GM12878 (cell line): ENCODE data around the gene TTLL11. TPM values are rescaled to one million over a fixed set of nuclear protein-coding genes. Genes with fewer than 3 reads are reported as not detected.

Experiments used
- ATAC-seq: fragments of 200-7000 bp; cut with Tn5 transposase; 3 replicates; pipeline ENCODE4 v1.9.1; 2020; ENCODE audit warnings: mild to moderate bottlenecking, moderate library complexity
- BruUV-seq: library from RNA; stranded (reverse); fragments of 400-500 nt; replicated peaks from 2 replicates; lab custom pipeline; 2021; lab: Mats Ljungman, UMichigan
- CTCF ChIA-PET: fragments of 300-600 bp; sonication (Branson Sonifier 250); formaldehyde crosslinking; extraction: SDS; loops from one replicate; lab custom pipeline; 2021; ENCODE audit warnings: inconsistent platforms; lab: Yijun Ruan, JAX
- POLR2A ChIA-PET: fragments of 350-600 bp; formaldehyde crosslinking; extraction: SDS; loops from one replicate; lab custom pipeline; 2021; ENCODE audit warnings: inconsistent platforms; lab: Charles Lee
- RAD21 ChIA-PET: fragments of 300-600 bp; sonication (Branson Sonifier 250); formaldehyde crosslinking; loops from one replicate; lab custom pipeline; 2023; ENCODE audit warnings: antibody characterized with exemption; ENCODE audit not compliant: unreplicated experiment; lab: Charles Lee
- SMC1A ChIA-PET: fragments of 300-600 bp; sonication (Branson Sonifier 250); formaldehyde crosslinking; loops from one replicate; lab custom pipeline; 2023; ENCODE audit not compliant: unreplicated experiment, uncharacterized antibody; lab: Charles Lee
- DNase-seq: peaks from one replicate; pipeline ENCODE4 v3.0.0-alpha.2; 2011; ENCODE audit warnings: low read depth, low spot score
- FAIRE-seq: peaks from 3 replicates; lab custom pipeline; 2011; peaks lifted over from hg19 to GRCh38; lab: Jason Lieb, UNC
- H2AFZ ChIP-seq: 2 replicates; pipeline ENCODE4 v1.6.0; 2011; ENCODE audit warnings: low read depth, low read length, control low read depth; ENCODE audit not compliant: control insufficient read depth
- H3K27ac ChIP-seq: 2 replicates; pipeline ENCODE4 v1.5.1; 2011; ENCODE audit warnings: control low read depth; ENCODE audit not compliant: control insufficient read depth, insufficient read depth
- H3K27me3 ChIP-seq, 2 experiments: replicated peaks in 1 of 2; 2 replicates each; pipeline versions ENCODE4 v1.6.0 to v1.6.1; 2011; ENCODE audit warnings: low read length in 1 of 2; ENCODE audit not compliant: control insufficient read depth in 2 of 2, insufficient read depth in 2 of 2
- H3K36me3 ChIP-seq, 2 experiments: 2 replicates each; pipeline ENCODE4 v1.5.1; 2011; ENCODE audit warnings: low read length in 1 of 2; ENCODE audit not compliant: control insufficient read depth in 2 of 2, insufficient read depth in 2 of 2
- H3K4me1 ChIP-seq: 2 replicates; pipeline ENCODE4 v1.6.1; 2011; ENCODE audit warnings: mild to moderate bottlenecking, low read length, moderate library complexity, mixed read lengths; ENCODE audit not compliant: control insufficient read depth, insufficient read depth
- H3K4me2 ChIP-seq: 2 replicates; pipeline ENCODE4 v1.6.0; 2011; ENCODE audit warnings: control low read depth; ENCODE audit not compliant: control insufficient read depth, insufficient read depth
- H3K4me3 ChIP-seq: fragments of 200-600 bp; sonication (generic); 2 replicates; pipeline ENCODE4 v1.5.1; 2016
- H3K79me2 ChIP-seq: 2 replicates; pipeline ENCODE4 v1.6.0; 2011; ENCODE audit warnings: low read length; ENCODE audit not compliant: control insufficient read depth, insufficient read depth
- H3K9ac ChIP-seq: 2 replicates; pipeline ENCODE4 v1.8.0; 2011; ENCODE audit warnings: low read length, control low read depth, mixed read lengths; ENCODE audit not compliant: control insufficient read depth, insufficient read depth
- H3K9me3 ChIP-seq: replicated peaks from 3 replicates; pipeline ENCODE4 v1.5.1; 2011; ENCODE audit warnings: mild to moderate bottlenecking, low read length; ENCODE audit not compliant: control insufficient read depth, insufficient read depth
- H4K20me1 ChIP-seq: 2 replicates; pipeline ENCODE4 v1.6.0; 2011; ENCODE audit not compliant: control insufficient read depth, insufficient read depth
- CEBPZ ChIP-seq: fragments of 150-350 bp; IDR thresholded peaks from 2 replicates; pipeline ENCODE4 v1.6.1; 2016; ENCODE audit warnings: low read depth, low read length
- EZH2 ChIP-seq: IDR thresholded peaks from 2 replicates; pipeline ENCODE4 v1.6.1; 2012; ENCODE audit warnings: low read depth, mild to moderate bottlenecking, control low read depth, inconsistent platforms, low read length, borderline replicate concordance; ENCODE audit not compliant: control insufficient read depth
- FOXK2 ChIP-seq: fragments of 450-650 bp; IDR thresholded peaks from 2 replicates; pipeline ENCODE4 v1.6.1; 2017; ENCODE audit warnings: mild to moderate bottlenecking, moderate library complexity
- GATAD2B ChIP-seq: fragments of 450-650 bp; conservative IDR thresholded peaks from 2 replicates; pipeline ENCODE4 v1.6.1; 2017; ENCODE audit warnings: low read depth, mild to moderate bottlenecking, moderate library complexity
- IKZF2 ChIP-seq, 2 experiments: fragments of 450-650 bp; IDR thresholded peaks; 2 replicates each; pipeline ENCODE4 v1.6.1; 2017; ENCODE audit warnings: mild to moderate bottlenecking in 2 of 2, moderate library complexity in 2 of 2
- MEF2B ChIP-seq: fragments of 450-650 bp; IDR thresholded peaks from 2 replicates; pipeline ENCODE4 v1.6.1; 2018; ENCODE audit warnings: mild to moderate bottlenecking, moderate library complexity; ENCODE audit not compliant: partially characterized antibody, poor library complexity, severe bottlenecking
- MXI1 ChIP-seq: fragments of 150-350 bp; IDR thresholded peaks from 2 replicates; pipeline ENCODE4 v1.6.1; 2011; ENCODE audit warnings: low read depth, mild to moderate bottlenecking, inconsistent platforms, low read length, improper control_type of control experiment
- NFYB ChIP-seq: IDR thresholded peaks from 2 replicates; pipeline ENCODE4 v1.6.1; 2011; ENCODE audit warnings: low read depth, mild to moderate bottlenecking, low read length, improper control_type of control experiment, moderate library complexity; ENCODE audit not compliant: insufficient read depth
- RAD21 ChIP-seq: IDR thresholded peaks from 2 replicates; pipeline ENCODE4 v1.6.1; 2011; ENCODE audit warnings: mild to moderate bottlenecking, low read depth, low read length, moderate library complexity; ENCODE audit not compliant: insufficient read depth
- SIX5 ChIP-seq: IDR thresholded peaks from 2 replicates; pipeline ENCODE4 v1.6.1; 2011; ENCODE audit warnings: mild to moderate bottlenecking, low read depth, low read length, moderate library complexity; ENCODE audit not compliant: severe bottlenecking
- SMAD1 ChIP-seq: fragments of 450-650 bp; IDR thresholded peaks from 2 replicates; pipeline ENCODE4 v1.6.1; 2018; ENCODE audit warnings: mild to moderate bottlenecking, low read depth; ENCODE audit not compliant: partially characterized antibody
- SREBF2 ChIP-seq: IDR thresholded peaks from 2 replicates; pipeline ENCODE4 v1.6.1; 2012; ENCODE audit warnings: mild to moderate bottlenecking, low read length
- SUZ12 ChIP-seq: fragments of 200-600 bp; sonication (generic); IDR thresholded peaks from one replicate; pipeline ENCODE4 v1.6.1; 2018; ENCODE audit warnings: antibody characterized with exemption, mild to moderate bottlenecking; ENCODE audit not compliant: unreplicated experiment
- TCF12 ChIP-seq: IDR thresholded peaks from 2 replicates; pipeline ENCODE4 v1.6.1; 2011; ENCODE audit warnings: low read depth, mild to moderate bottlenecking, low read length
- TCF3 ChIP-seq: IDR thresholded peaks from 2 replicates; pipeline ENCODE4 v1.6.1; 2012; ENCODE audit warnings: low read depth, mild to moderate bottlenecking, low read length, borderline replicate concordance; ENCODE audit not compliant: insufficient read depth
- YBX1 ChIP-seq: fragments of 450-650 bp; IDR thresholded peaks from 2 replicates; pipeline ENCODE4 v1.6.1; 2016; ENCODE audit warnings: antibody characterized with exemption
- ZBED1 ChIP-seq: IDR thresholded peaks from 2 replicates; pipeline ENCODE4 v1.6.1; 2016; ENCODE audit warnings: borderline replicate concordance
- ZNF384 ChIP-seq: IDR thresholded peaks from 2 replicates; pipeline ENCODE4 v1.6.1; 2012; ENCODE audit warnings: low read depth, mild to moderate bottlenecking, low read length, improper control_type of control experiment, borderline replicate concordance
- WGBS: methylation state at CpG from one replicate; pipeline ENCODE4 v1.1.6; 2016; ENCODE audit warnings: low lambda C conversion rate; ENCODE audit not compliant: insufficient replicate concordance, insufficient coverage; ENCODE audit errors: missing lambda C conversion rate; 5-methylcytosine and 5-hydroxymethylcytosine counted together
- in situ Hi-C: fragments of 300-500 bp; cut with MboI; formaldehyde crosslinking; loops from 9 replicates; pipeline ENCODE4 v1.14.3; 2018; ENCODE audit warnings: mixed read lengths
- intact Hi-C: fragments of 100-400 bp; cut with micrococcal nuclease; formaldehyde crosslinking; loops from one replicate; pipeline ENCODE4 v1.14.2; 2022; ENCODE audit not compliant: unreplicated experiment
- polyA plus RNA-seq, 11 experiments: library from polyadenylated mRNA; depleted of rRNA in 4 of 11; unstranded in 6 of 11; stranded (reverse) in 5 of 11; fragments of >200 nt; fragmentation: Nextera tagmentation in 4 of 11; fragmentation: Illumina TruSeq in 1 of 11; extraction: Ambion mirVana in 4 of 11; extraction: Trizol in 1 of 11; gene quantifications; 1 replicate in 1 of 11; 2 replicates in 10 of 11; pipeline versions ENCODE4 v1.2.1 to v1.2.3, GENCODE V29; 2011 to 2016; ENCODE audit warnings: inconsistent platforms in 2 of 11, missing spikeins in 2 of 11, low read depth in 1 of 11
- total RNA-seq, 4 experiments: library from RNA; depleted of rRNA in 3 of 4; stranded (reverse); fragments of >200 nt in 3 of 4; fragmentation: Illumina TruSeq in 1 of 4; extraction: Trizol in 1 of 4; gene quantifications; 2 replicates each; pipeline versions ENCODE4 v1.2.1 to v1.2.3, GENCODE V29; 2013 to 2021
- TF ChIP-seq, protein P1 (sequence below): IDR thresholded peaks from 2 replicates; pipeline ENCODE4 v1.6.1; 2011; ENCODE audit warnings: mild to moderate bottlenecking, low read depth, low read length, moderate library complexity; ENCODE audit not compliant: insufficient replicate concordance

TTLL11 gene
- total and polyA plus RNA-seq, 10 of the 15 experiments (the other 5 are each of a cell fraction or from before 2014, with no cell fraction given), result 1.2 to 3.7 (median 2.9) TPM

- POLR2A ChIA-PET, result no interaction called here
- no peak for TF ChIP-seq MXI1
- no peak for TF ChIP-seq SREBF2
- TF ChIP-seq SIX5, result no peak
- TF ChIP-seq GATAD2B, result no peak
- no peak for TF ChIP-seq MEF2B
- TF ChIP-seq TCF3, result no peak
- TF ChIP-seq ZNF384, result no peak
- no peak for TF ChIP-seq TCF12
- no peak for TF ChIP-seq SMAD1
- no peak for TF ChIP-seq EZH2
- TF ChIP-seq YBX1, result no peak
- TF ChIP-seq RAD21, result no peak
- TF ChIP-seq NFYB, result no peak
- TF ChIP-seq FOXK2, result no peak
- TF ChIP-seq IKZF2 (IDR thresholded peaks at IDR 0.05), result no peak
- TF ChIP-seq SUZ12, result no peak
- TF ChIP-seq ZBED1, result no peak
- TF ChIP-seq, protein P1, sequence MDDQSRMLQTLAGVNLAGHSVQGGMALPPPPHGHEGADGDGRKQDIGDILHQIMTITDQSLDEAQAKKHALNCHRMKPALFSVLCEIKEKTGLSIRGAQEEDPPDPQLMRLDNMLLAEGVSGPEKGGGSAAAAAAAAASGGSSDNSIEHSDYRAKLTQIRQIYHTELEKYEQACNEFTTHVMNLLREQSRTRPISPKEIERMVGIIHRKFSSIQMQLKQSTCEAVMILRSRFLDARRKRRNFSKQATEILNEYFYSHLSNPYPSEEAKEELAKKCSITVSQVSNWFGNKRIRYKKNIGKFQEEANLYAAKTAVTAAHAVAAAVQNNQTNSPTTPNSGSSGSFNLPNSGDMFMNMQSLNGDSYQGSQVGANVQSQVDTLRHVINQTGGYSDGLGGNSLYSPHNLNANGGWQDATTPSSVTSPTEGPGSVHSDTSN, result no peak
- no peak for TF ChIP-seq CEBPZ
These were observed 277.3 kb downstream of the TTLL11 start for GRCh38 chr9:121815546-121816448.

More at GRCh38 chr9:121815546-121816448, 277.3 kb downstream of the TTLL11 start:
- Histone ChIP-seq H2AFZ (no peak overlapping the region), H3K9ac (no peak overlapping the region), H3K4me2 (no peak overlapping the region), H4K20me1 (no peaks in the 10 kb centered on the region), H3K4me3 (no peak overlapping the region), H3K27me3 (peaks cover 0 to 1% of the 10 kb centered on the region in 2 experiments; a peak in 2 of 4 replicates), H3K79me2 (no peaks in the 10 kb centered on the region), H3K4me1 (no peaks in the 10 kb centered on the region), H3K36me3 (no peaks in the 10 kb centered on the region), H3K9me3 (no peaks in the 10 kb centered on the region), H3K27ac (no peak overlapping the region)
- CTCF ChIA-PET, result no interaction called here
- intact Hi-C loops, result no loop called here
- WGBS, result 65% methylated on average over 31 of the region's 31 CpGs
- BruUV-seq, result no TSS peak
- SMC1A ChIA-PET, result no interaction called here
- FAIRE-seq, result no peak
- no peak for DNase-seq
- RAD21 ChIA-PET, result no interaction called here
- in situ Hi-C loops, result no loop called here
- no peak for ATAC-seq
